Neuronal stem cell (in vitro differentiated cells): ENCODE measurements around the gene CITED1. TPM values are rescaled to one million over a fixed set of nuclear protein-coding genes. Genes with fewer than 3 reads are reported as not detected.

Experiments used
- DNase-seq: peaks from one replicate; pipeline ENCODE4 v3.0.0-alpha.2; 2013; ENCODE audit warnings: low spot score
- H2AFZ ChIP-seq: one replicate; pipeline ENCODE4 v1.6.1; 2013; ENCODE audit warnings: mild to moderate bottlenecking, low read length, inconsistent platforms
- H2AK5ac ChIP-seq: 2 replicates; pipeline ENCODE4 v1.6.1; 2013; ENCODE audit warnings: low read depth, mild to moderate bottlenecking, inconsistent platforms, low read length, moderate library complexity, mixed read lengths
- H2BK120ac ChIP-seq: 2 replicates; pipeline ENCODE4 v1.6.1; 2013; ENCODE audit warnings: low read depth, mild to moderate bottlenecking, inconsistent platforms, low read length, moderate library complexity, mixed read lengths
- H2BK12ac ChIP-seq: one replicate; pipeline ENCODE4 v1.6.1; 2013; ENCODE audit warnings: low read length, inconsistent platforms
- H2BK15ac ChIP-seq: 2 replicates; pipeline ENCODE4 v1.6.1; 2013; ENCODE audit warnings: mild to moderate bottlenecking, low read length, inconsistent platforms, mixed read lengths
- H2BK5ac ChIP-seq: one replicate; pipeline ENCODE4 v1.6.1; 2013; ENCODE audit warnings: inconsistent platforms, mild to moderate bottlenecking, low read length, moderate library complexity
- H3K14ac ChIP-seq: one replicate; pipeline ENCODE4 v1.6.1; 2013; ENCODE audit warnings: low read length, inconsistent platforms
- H3K18ac ChIP-seq: 2 replicates; pipeline ENCODE4 v1.6.1; 2013; ENCODE audit warnings: low read length, inconsistent platforms
- H3K23ac ChIP-seq: 2 replicates; pipeline ENCODE4 v1.6.1; 2013; ENCODE audit warnings: low read depth, mild to moderate bottlenecking, mixed read lengths, low read length, inconsistent platforms; ENCODE audit not compliant: poor library complexity
- H3K27ac ChIP-seq: replicated peaks from 3 replicates; pipeline ENCODE4 v1.5.1; 2013; ENCODE audit warnings: low read length, inconsistent platforms
- H3K27me3 ChIP-seq, 3 experiments: 2 replicates each; pipeline ENCODE4 v1.6.1; 2013; ENCODE audit warnings: low read length in 3 of 3, mild to moderate bottlenecking in 2 of 3, inconsistent platforms in 1 of 3, low read depth in 1 of 3, mixed read lengths in 1 of 3, moderate library complexity in 1 of 3; ENCODE audit not compliant: control insufficient read depth in 3 of 3, insufficient read depth in 3 of 3
- H3K36me3 ChIP-seq, 2 donors: replicated peaks in 1 of 2; 2 replicates each; pipeline ENCODE4 v1.6.1; 2013; ENCODE audit warnings: low read length in 2 of 2; ENCODE audit not compliant: control insufficient read depth in 2 of 2, insufficient read depth in 2 of 2
- H3K4ac ChIP-seq: 2 replicates; pipeline ENCODE4 v1.6.1; 2013; ENCODE audit warnings: inconsistent platforms, mild to moderate bottlenecking, low read length, moderate library complexity
- H3K4me1 ChIP-seq, 2 donors: 1 replicate in 1 of 2; 2 replicates in 1 of 2; pipeline ENCODE4 v1.6.1; 2013; ENCODE audit warnings: low read length in 2 of 2, low read depth in 1 of 2; ENCODE audit not compliant: control insufficient read depth in 2 of 2, insufficient read depth in 1 of 2
- H3K4me2 ChIP-seq: one replicate; pipeline ENCODE4 v1.6.1; 2013; ENCODE audit warnings: mild to moderate bottlenecking, low read length, inconsistent platforms; ENCODE audit not compliant: insufficient read depth, poor library complexity, severe bottlenecking
- H3K4me3 ChIP-seq, 2 donors: 2 replicates each; pipeline ENCODE4 v1.5.1; 2013; ENCODE audit warnings: low read length in 2 of 2, mild to moderate bottlenecking in 2 of 2, inconsistent platforms in 1 of 2, moderate library complexity in 1 of 2
- H3K79me1 ChIP-seq: one replicate; pipeline ENCODE4 v1.6.1; 2013; ENCODE audit warnings: low read depth, mild to moderate bottlenecking, inconsistent platforms, low read length, moderate library complexity
- H3K9ac ChIP-seq: one replicate; pipeline ENCODE4 v1.6.1; 2013; ENCODE audit warnings: mild to moderate bottlenecking, low read depth, low read length, inconsistent platforms; ENCODE audit not compliant: poor library complexity
- H3K9me3 ChIP-seq, 2 donors: replicated peaks in 1 of 2; 2 replicates each; pipeline versions ENCODE3 to v1.6.1; 2013; ENCODE audit warnings: low read length in 2 of 2, mild to moderate bottlenecking in 2 of 2, inconsistent platforms in 1 of 2, low read depth in 1 of 2, mixed read lengths in 1 of 2, moderate library complexity in 1 of 2; ENCODE audit not compliant: control insufficient read depth in 2 of 2, insufficient read depth in 1 of 2
- H4K8ac ChIP-seq: one replicate; pipeline ENCODE4 v1.6.1; 2013; ENCODE audit warnings: low read depth, mild to moderate bottlenecking, inconsistent platforms, low read length, moderate library complexity
- H4K91ac ChIP-seq: one replicate; pipeline ENCODE4 v1.6.1; 2013; ENCODE audit warnings: low read length, low read depth, mild to moderate bottlenecking, inconsistent platforms; ENCODE audit not compliant: poor library complexity
- small RNA-seq: library from polyadenylated mRNA; stranded (forward); fragments of <200 nt; extraction: miRNeasy Mini kit (QIAGEN cat#:217004); gene quantifications from one replicate; pipeline ENCODE3, GENCODE V24; 2013; ENCODE audit not compliant: insufficient read depth

The CITED1 gene

DNA sequence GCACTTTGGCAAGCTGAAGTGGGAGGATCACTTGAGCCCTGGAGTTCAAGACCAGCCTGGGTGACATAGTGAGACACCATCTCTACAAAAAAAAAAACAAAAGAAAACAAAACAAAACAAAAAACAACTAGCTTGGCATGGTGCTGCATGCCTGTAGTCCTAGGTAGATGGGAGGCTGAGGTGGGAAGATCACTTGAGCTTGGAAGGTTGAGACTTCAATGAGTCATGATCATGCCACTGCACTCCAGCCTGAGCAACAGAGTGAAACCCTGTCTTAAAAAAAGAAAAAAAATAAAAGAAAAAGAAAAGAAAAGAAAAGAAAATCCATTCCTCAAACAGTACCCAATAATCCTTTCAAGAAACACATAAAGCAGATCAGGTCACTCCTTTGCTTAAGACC is 52.0 kb downstream of the CITED1 start:
- Histone ChIP-seq H3K27ac (no peak overlapping the region), H3K4me3 (no peak overlapping the region), H2BK120ac (no peak overlapping the region), H3K9ac (no peak overlapping the region), H2AK5ac (no peak overlapping the region), H3K4ac (no peak overlapping the region), H2BK15ac (no peak overlapping the region), H2BK5ac (no peak overlapping the region), H3K27me3 (peaks cover 0 to 3% (median 0%) of the 10 kb centered on the region in 3 experiments), H3K9me3 (no peaks in the 10 kb centered on the region), H3K4me2 (no peak overlapping the region), H3K14ac (no peak overlapping the region), H3K36me3 (no peaks in the 10 kb centered on the region), H2AFZ (no peak overlapping the region), H4K91ac (no peak overlapping the region), H2BK12ac (no peak overlapping the region), H3K23ac (no peak overlapping the region), H3K18ac (no peak overlapping the region), H3K79me1 (no peaks in the 10 kb centered on the region), H3K4me1 (peaks cover 0 to 2% of the 10 kb centered on the region in 2 donors), H4K8ac (no peak overlapping the region)
- DNase-seq = no peak

Small RNAs within 50 kb of the gene (small RNA-seq; reads per million reads assigned to genes)
- not detected for gene RF00019
